ENCODE data around the gene CDCA3.

DNA sequence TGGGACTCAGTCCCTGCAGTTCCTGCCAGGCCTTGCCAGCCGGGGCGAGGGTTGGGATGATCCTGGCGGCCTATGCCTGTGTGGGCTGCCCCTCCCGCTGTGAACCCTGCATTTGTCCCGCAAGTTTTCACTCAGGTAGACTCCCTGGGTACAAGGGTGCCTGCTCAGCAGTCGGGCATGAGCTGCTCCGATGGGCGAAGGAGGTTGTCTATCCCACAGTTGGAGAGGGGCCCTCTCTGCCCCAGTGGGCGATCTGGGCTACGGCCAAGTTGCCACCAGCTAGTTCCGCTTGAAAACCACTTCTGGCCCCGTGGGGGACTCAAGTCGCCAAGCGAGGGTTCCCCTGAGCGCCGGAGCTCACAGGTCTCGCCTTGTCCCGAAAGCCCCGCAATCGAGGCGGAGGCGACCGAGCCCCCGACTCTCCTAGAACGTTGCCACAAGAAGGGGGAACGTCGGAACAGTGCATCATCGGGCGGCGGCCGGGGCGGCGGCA is 15.9 kb upstream of the CDCA3 start:
- TF ChIP-seq, protein P1, sequence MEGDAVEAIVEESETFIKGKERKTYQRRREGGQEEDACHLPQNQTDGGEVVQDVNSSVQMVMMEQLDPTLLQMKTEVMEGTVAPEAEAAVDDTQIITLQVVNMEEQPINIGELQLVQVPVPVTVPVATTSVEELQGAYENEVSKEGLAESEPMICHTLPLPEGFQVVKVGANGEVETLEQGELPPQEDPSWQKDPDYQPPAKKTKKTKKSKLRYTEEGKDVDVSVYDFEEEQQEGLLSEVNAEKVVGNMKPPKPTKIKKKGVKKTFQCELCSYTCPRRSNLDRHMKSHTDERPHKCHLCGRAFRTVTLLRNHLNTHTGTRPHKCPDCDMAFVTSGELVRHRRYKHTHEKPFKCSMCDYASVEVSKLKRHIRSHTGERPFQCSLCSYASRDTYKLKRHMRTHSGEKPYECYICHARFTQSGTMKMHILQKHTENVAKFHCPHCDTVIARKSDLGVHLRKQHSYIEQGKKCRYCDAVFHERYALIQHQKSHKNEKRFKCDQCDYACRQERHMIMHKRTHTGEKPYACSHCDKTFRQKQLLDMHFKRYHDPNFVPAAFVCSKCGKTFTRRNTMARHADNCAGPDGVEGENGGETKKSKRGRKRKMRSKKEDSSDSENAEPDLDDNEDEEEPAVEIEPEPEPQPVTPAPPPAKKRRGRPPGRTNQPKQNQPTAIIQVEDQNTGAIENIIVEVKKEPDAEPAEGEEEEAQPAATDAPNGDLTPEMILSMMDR (IDR thresholded peaks at IDR 0.05): peak in 1 of 6 experiments; percentile 15
- TF ChIP-seq POLR2A (IDR thresholded peaks at IDR 0.05): no peak

Measured in thyroid gland (tissue), 4 donors.